ENCODE data around the gene TBC1D3B.

Gene TBC1D3B

DNA sequence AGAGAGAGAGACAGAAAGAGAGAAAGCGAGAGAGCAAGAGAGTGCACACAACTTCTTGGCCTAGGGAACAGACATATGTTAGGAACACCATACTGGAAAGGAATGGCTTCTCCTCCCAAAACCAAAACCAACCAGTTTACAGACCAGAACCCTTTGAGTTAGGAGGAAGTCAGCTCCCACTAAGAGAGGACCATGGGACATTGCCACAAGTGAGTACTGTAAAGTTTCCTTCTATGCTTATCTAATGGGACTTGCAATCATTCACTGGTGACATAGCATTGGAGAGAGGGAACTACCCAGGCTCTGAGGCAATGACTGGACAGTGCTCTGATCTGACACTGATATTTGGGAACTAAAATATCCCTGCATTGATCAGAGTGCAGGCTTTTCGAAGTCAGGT is 32.4 kb downstream of the TBC1D3B start:
- no peak overlapping the region for H3K27ac ChIP-seq
- TF ChIP-seq ZFX (IDR thresholded peaks at IDR 0.05) = no peak
- TF ChIP-seq, protein P1, sequence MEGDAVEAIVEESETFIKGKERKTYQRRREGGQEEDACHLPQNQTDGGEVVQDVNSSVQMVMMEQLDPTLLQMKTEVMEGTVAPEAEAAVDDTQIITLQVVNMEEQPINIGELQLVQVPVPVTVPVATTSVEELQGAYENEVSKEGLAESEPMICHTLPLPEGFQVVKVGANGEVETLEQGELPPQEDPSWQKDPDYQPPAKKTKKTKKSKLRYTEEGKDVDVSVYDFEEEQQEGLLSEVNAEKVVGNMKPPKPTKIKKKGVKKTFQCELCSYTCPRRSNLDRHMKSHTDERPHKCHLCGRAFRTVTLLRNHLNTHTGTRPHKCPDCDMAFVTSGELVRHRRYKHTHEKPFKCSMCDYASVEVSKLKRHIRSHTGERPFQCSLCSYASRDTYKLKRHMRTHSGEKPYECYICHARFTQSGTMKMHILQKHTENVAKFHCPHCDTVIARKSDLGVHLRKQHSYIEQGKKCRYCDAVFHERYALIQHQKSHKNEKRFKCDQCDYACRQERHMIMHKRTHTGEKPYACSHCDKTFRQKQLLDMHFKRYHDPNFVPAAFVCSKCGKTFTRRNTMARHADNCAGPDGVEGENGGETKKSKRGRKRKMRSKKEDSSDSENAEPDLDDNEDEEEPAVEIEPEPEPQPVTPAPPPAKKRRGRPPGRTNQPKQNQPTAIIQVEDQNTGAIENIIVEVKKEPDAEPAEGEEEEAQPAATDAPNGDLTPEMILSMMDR (conservative IDR thresholded peaks at IDR 0.05) = no peak

DNA sequence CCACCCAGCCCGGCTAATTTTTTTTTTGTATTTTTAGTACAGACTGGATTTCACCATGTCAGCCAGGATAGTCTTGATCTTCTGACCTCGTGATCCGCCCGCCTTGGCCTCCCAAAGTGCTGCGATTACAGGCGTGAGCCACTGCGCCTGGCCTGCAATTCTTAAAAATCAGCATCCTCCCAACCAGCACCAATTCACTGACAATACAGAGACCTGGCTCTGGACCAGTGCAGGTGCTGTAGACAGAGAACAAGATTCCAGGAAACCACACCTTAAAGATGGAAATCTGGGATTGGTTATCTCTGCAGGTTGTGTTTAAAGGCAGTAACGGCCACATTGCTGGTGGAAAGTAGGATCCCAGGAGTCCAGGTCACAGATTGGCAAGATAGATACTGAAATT is 33.6 kb downstream of the TBC1D3B start:
- H3K27ac ChIP-seq = no peak overlapping the region
- TF ChIP-seq ZFX (IDR thresholded peaks at IDR 0.05) = no peak
- TF ChIP-seq, protein P1 (conservative IDR thresholded peaks at IDR 0.05) = no peak

- TF ChIP-seq, protein P1 (conservative IDR thresholded peaks at IDR 0.05) = no peak
- no peak for TF ChIP-seq ZFX (IDR thresholded peaks at IDR 0.05)
- H3K27ac ChIP-seq = no peak overlapping the region
Observed at GRCh38 chr17:36142235-36142634, 34.2 kb downstream of the TBC1D3B start.

GRCh38 chr17:36136439-36136838 is 40.0 kb downstream of the TBC1D3B start:
- no peak overlapping the region for H3K27ac ChIP-seq
- no peak for TF ChIP-seq ZFX (IDR thresholded peaks at IDR 0.05)
- TF ChIP-seq, protein P1 (conservative IDR thresholded peaks at IDR 0.05) = no peak

- TF ChIP-seq ZFX (IDR thresholded peaks at IDR 0.05) = no peak
- TF ChIP-seq, protein P1 (conservative IDR thresholded peaks at IDR 0.05) = no peak
- H3K27ac ChIP-seq = no peak overlapping the region
Observed at GRCh38 chr17:36136036-36136435, 40.4 kb downstream of the TBC1D3B start.

DNA sequence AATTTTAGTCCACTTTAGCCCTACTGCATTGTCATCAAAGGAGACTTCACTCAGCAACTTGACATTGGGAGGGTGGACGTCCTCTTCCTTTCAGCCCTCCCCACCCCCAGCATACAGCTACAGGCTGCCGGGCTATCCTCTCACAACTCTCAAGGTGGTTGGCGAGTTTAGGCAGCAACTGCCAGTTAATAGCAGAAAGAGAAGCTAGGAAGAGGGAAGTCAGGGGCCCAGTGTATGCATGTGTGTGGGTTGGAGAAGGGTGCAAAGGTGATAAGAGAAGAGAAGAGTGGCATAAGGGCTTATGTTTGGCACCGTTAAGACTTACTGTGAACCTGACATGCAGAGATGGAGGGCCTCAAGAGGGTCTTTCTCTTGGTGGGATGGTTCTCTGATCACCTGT is 41.0 kb downstream of the TBC1D3B start:
- no peak overlapping the region for H3K27ac ChIP-seq
- no peak for TF ChIP-seq ZFX (IDR thresholded peaks at IDR 0.05)
- TF ChIP-seq, protein P1 (conservative IDR thresholded peaks at IDR 0.05) = no peak

- H3K27ac ChIP-seq = no peak overlapping the region
- TF ChIP-seq, protein P1 (conservative IDR thresholded peaks at IDR 0.05) = no peak
- TF ChIP-seq ZFX (IDR thresholded peaks at IDR 0.05) = no peak
Observed at GRCh38 chr17:36133602-36134236, 42.7 kb downstream of the TBC1D3B start.

All from C4-2B (cell line).